Activated naive CD8-positive, alpha-beta T cell treated with anti-CD3 and anti-CD28 coated beads for 36 hours (primary cell): ENCODE measurements around the gene MAPK7. TPM values are rescaled to one million over a fixed set of nuclear protein-coding genes. Genes with fewer than 3 reads are reported as not detected.
"Not testable (repeated sequence)": the region's sequence is repeated elsewhere in the genome, so short reads cannot be mapped to it uniquely, and the experiment has no call there.

Source experiments
- DNase-seq: peaks from one replicate; pipeline ENCODE4 v3.0.0; 2021
- H3K27ac Mint-ChIP-seq: one replicate; pipeline ENCODE4 v1.8.0; 2022; ENCODE audit warnings: mild to moderate bottlenecking, moderate library complexity, mixed read lengths
- H3K27me3 Mint-ChIP-seq: one replicate; pipeline ENCODE4 v1.8.0; 2022; ENCODE audit warnings: mild to moderate bottlenecking, mixed read lengths
- H3K36me3 Mint-ChIP-seq: one replicate; pipeline ENCODE4 v1.8.0; 2021; ENCODE audit warnings: mild to moderate bottlenecking, mixed read lengths
- H3K4me1 Mint-ChIP-seq: one replicate; pipeline ENCODE4 v1.8.0; 2021; ENCODE audit warnings: mixed read lengths
- H3K4me3 Mint-ChIP-seq: one replicate; pipeline ENCODE4 v1.8.0; 2022; ENCODE audit warnings: mild to moderate bottlenecking, moderate library complexity, mixed read lengths
- H3K9me3 Mint-ChIP-seq: one replicate; pipeline ENCODE4 v1.8.0; 2022; ENCODE audit warnings: mixed read lengths
- total RNA-seq, 2 experiments: library from RNA; stranded (reverse); gene quantifications; one replicate each; pipeline ENCODE4 v1.2.3, GENCODE V29; 2021

Gene MAPK7
- total RNA-seq, 2 experiments from 2014 or later, result 14.0 to 16.0 TPM

DNA sequence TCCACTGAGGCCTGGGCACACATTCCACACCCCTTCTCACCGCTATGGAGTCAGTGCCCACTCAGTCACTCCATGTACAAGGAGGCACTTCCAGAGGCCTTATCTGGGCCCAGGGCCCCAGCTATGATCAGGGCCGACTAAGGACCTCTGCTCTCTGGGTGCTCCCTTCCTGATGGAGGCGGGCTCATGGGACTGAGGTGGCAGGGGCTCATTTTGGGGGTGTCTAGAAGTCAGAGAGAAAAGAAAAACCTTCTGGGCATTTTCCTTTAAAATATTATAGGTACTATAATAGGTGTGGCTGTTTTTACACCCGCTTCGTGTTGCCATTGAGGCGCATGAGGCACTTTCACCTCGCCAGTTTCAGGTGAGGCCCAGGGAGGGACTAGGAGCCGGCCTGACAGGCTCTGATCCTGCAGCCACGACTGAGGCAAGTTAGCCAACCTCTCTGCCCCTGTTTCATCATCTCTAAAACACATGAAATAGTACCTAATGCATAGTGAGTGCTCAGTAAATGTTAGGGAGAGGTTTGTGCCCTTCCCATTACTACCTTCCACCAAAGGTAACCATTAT, 30.1 kb upstream of the MAPK7 start:
- H3K4me3 Mint-ChIP-seq, result no peak overlapping the region
- H3K27me3 Mint-ChIP-seq, result no peaks in the 10 kb centered on the region
- no peaks in the 10 kb centered on the region for H3K9me3 Mint-ChIP-seq
- no peaks in the 10 kb centered on the region for H3K4me1 Mint-ChIP-seq
- H3K36me3 Mint-ChIP-seq, result no peaks in the 10 kb centered on the region
- no peak for DNase-seq
- no peak overlapping the region for H3K27ac Mint-ChIP-seq

DNA sequence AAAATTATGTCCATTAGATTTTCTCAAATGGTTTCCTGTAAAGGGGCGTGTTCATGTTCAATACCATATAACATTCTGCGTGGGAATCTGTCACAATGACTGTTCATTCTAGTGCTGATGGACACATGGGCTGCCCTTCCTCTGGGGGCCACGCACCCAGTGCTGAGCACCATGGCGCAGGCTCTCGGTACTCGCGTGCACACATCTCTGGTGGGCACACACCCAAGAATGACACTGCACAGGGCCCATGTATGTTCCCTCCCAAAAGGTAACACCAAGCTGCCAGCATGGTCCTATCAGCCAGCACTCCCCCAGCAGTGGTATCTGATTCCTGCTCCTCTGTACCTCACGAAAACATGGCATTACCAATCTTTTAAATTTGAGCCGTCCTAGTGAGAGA, 29.5 kb upstream of the MAPK7 start:
- Mint-ChIP-seq H3K27me3 (no peaks in the 10 kb centered on the region), H3K36me3 (no peaks in the 10 kb centered on the region), H3K9me3 (no peaks in the 10 kb centered on the region), H3K4me3 (no peak overlapping the region), H3K4me1 (no peaks in the 10 kb centered on the region), H3K27ac (no peak overlapping the region)
- no peak for DNase-seq

- not testable (repeated sequence) for H3K27me3 Mint-ChIP-seq, H3K27ac Mint-ChIP-seq, H3K36me3 Mint-ChIP-seq, H3K9me3 Mint-ChIP-seq, H3K4me3 Mint-ChIP-seq, DNase-seq, H3K4me1 Mint-ChIP-seq
Observed at GRCh38 chr17:19353401-19353800, 24.9 kb upstream of the MAPK7 start.

DNA sequence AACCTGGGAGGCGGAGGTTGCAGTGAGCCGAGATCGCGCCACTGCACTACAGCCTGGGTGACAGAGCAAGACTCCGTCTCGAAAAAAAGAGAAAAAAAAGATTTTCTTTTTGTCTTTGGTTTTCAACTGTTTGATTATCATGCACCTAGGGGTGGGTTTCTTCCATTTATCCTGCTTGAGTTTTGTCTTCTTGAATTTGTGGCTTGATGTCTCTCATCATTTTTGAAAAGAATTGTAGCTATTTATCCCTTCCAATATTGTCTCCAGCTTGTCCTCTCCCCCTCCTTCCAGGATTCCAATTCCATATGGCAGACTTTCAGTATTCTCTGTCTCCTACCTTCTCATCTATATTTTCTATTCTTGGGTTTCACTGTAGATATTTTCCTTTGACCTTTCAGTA, 23.6 kb upstream of the MAPK7 start:
- Mint-ChIP-seq H3K27ac (no peak overlapping the region), H3K4me3 (no peak overlapping the region), H3K4me1 (no peaks in the 10 kb centered on the region)

GRCh38 chr17:19357351-19357750, 20.9 kb upstream of the MAPK7 start:
- Mint-ChIP-seq H3K27ac (no peak overlapping the region), H3K36me3 (no peaks in the 10 kb centered on the region), H3K4me3 (no peak overlapping the region), H3K27me3 (no peaks in the 10 kb centered on the region), H3K9me3 (no peaks in the 10 kb centered on the region), H3K4me1 (peaks cover 6% of the 10 kb centered on the region)
- DNase-seq, result no peak

More for the DNA sequence above, 23.6 kb upstream of the MAPK7 start:
- Mint-ChIP-seq H3K9me3 (no peaks in the 10 kb centered on the region), H3K36me3 (no peaks in the 10 kb centered on the region), H3K27me3 (no peaks in the 10 kb centered on the region)
- DNase-seq, result no peak

- Mint-ChIP-seq H3K4me3 (no peak overlapping the region), H3K9me3 (no peaks in the 10 kb centered on the region), H3K27ac (no peak overlapping the region), H3K4me1 (peaks cover 6% of the 10 kb centered on the region), H3K27me3 (no peaks in the 10 kb centered on the region), H3K36me3 (no peaks in the 10 kb centered on the region)
- DNase-seq, result no peak
Observed at GRCh38 chr17:19357761-19358160, 20.5 kb upstream of the MAPK7 start.

DNA sequence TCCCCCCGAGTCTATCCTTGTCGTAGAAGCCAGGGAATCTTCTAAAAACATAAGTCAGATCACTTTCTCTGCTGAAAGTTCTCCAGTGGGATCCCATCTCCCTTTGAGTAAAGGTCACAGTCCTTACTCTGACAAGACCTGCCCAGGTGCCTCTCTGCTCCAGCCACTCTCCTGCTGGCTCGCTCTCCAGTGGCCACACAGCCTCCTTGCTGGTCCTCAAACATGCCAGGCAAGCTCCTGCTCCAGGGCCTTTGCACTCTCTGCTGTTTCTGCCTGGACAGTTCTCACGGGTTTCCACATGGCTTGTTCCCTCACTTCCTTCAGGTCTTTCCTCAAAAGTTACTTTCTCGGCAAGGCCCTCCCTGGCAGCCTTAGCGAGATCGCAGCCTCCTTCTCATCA, 19.1 kb upstream of the MAPK7 start:
- DNase-seq, result no peak
- H3K36me3 Mint-ChIP-seq, result no peaks in the 10 kb centered on the region
- no peaks in the 10 kb centered on the region for H3K9me3 Mint-ChIP-seq
- peaks cover 4% of the 10 kb centered on the region for H3K27me3 Mint-ChIP-seq
- H3K4me3 Mint-ChIP-seq, result no peak overlapping the region
- no peak overlapping the region for H3K27ac Mint-ChIP-seq
- peaks cover 6% of the 10 kb centered on the region for H3K4me1 Mint-ChIP-seq

GRCh38 chr17:19359856-19360255, 18.4 kb upstream of the MAPK7 start:
- H3K9me3 Mint-ChIP-seq, result no peaks in the 10 kb centered on the region
- peaks cover 6% of the 10 kb centered on the region for H3K4me1 Mint-ChIP-seq
- no peaks in the 10 kb centered on the region for H3K36me3 Mint-ChIP-seq
- peaks cover 4% of the 10 kb centered on the region for H3K27me3 Mint-ChIP-seq
- DNase-seq, result no peak
- no peak overlapping the region for H3K27ac Mint-ChIP-seq
- no peak overlapping the region for H3K4me3 Mint-ChIP-seq

DNA sequence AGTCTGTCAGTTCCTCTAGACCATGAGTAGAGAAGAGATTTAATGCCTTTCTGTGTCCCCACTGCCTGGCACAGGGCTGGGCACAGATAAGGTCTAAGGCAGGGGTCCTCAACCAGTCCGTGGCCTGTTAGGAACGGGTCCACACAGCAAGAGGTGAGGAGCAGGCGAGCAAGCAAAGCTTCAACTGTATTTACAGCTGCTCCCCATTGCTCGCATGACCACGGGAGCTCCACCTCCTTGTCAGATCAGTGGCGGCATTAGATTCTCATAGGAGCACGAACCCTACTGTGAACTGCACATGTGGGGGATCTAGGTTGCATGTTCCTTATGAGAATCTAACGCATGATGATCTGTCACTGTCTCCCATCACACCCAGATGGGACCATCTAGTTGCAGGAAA, 17.5 kb upstream of the MAPK7 start:
- Mint-ChIP-seq H3K9me3 (no peaks in the 10 kb centered on the region), H3K27me3 (peaks cover 4% of the 10 kb centered on the region), H3K36me3 (no peaks in the 10 kb centered on the region), H3K4me1 (peaks cover 6% of the 10 kb centered on the region), H3K27ac (no peak overlapping the region), H3K4me3 (no peak overlapping the region)
- no peak for DNase-seq

DNA sequence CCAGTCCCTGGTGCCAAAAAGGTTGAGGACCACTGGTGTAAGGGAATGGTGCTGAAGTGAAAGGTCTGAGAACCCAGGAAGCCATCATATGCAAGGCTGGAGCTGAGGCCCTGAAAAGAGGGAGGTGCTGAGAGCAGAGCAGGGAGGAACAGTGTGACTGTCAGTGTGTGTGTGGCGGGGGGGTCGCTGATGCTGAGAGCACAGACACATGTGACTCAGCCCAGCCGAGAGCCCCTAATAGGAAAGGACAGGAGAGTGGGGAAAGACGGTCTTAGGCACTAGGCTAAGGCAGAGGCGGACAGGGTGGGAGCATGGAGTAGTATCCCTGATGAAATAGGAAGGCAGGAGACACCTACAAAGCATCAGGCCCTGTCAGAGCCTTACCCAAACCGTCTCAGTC, 17.0 kb upstream of the MAPK7 start:
- H3K9me3 Mint-ChIP-seq, result no peaks in the 10 kb centered on the region
- peaks cover 6% of the 10 kb centered on the region for H3K4me1 Mint-ChIP-seq
- H3K36me3 Mint-ChIP-seq, result no peaks in the 10 kb centered on the region
- H3K27me3 Mint-ChIP-seq, result peaks cover 4% of the 10 kb centered on the region
- no peak for DNase-seq
- H3K4me3 Mint-ChIP-seq, result peak overlapping the region; percentile 24
- no peak overlapping the region for H3K27ac Mint-ChIP-seq

- Mint-ChIP-seq H3K27ac (no peak overlapping the region), H3K9me3 (no peaks in the 10 kb centered on the region), H3K4me3 (peak overlapping the region; percentile 82), H3K4me1 (peaks cover 6% of the 10 kb centered on the region), H3K36me3 (no peaks in the 10 kb centered on the region), H3K27me3 (peaks cover 4% of the 10 kb centered on the region)
- no peak for DNase-seq
Observed at GRCh38 chr17:19361944-19362276, 16.4 kb upstream of the MAPK7 start.

- no peaks in the 10 kb centered on the region for H3K36me3 Mint-ChIP-seq
- peak; percentile 87 for DNase-seq
- peak within 1 kb of the TSS; percentile 50 for H3K27ac Mint-ChIP-seq
- peaks cover 4% of the 10 kb centered on the region for H3K27me3 Mint-ChIP-seq
- no peaks in the 10 kb centered on the region for H3K9me3 Mint-ChIP-seq
- H3K4me3 Mint-ChIP-seq, result peak within 1 kb of the TSS; percentile 82
- peaks cover 6% of the 10 kb centered on the region for H3K4me1 Mint-ChIP-seq
Observed at GRCh38 chr17:19362277-19363113, 15.8 kb upstream of the MAPK7 start, which contains the start of gene B9D1. Gene B9D1 (minus strand): TSS chr17:19362723. CDS start chr17:19362569, 154 bp downstream.

- H3K27me3 Mint-ChIP-seq, result peaks cover 4% of the 10 kb centered on the region
- DNase-seq, result no peak
- H3K36me3 Mint-ChIP-seq, result no peaks in the 10 kb centered on the region
- peaks cover 6% of the 10 kb centered on the region for H3K4me1 Mint-ChIP-seq
- peak overlapping the region; percentile 82 for H3K4me3 Mint-ChIP-seq
- no peaks in the 10 kb centered on the region for H3K9me3 Mint-ChIP-seq
- no peak overlapping the region for H3K27ac Mint-ChIP-seq
Observed at GRCh38 chr17:19363114-19363438, 15.2 kb upstream of the MAPK7 start.

DNA sequence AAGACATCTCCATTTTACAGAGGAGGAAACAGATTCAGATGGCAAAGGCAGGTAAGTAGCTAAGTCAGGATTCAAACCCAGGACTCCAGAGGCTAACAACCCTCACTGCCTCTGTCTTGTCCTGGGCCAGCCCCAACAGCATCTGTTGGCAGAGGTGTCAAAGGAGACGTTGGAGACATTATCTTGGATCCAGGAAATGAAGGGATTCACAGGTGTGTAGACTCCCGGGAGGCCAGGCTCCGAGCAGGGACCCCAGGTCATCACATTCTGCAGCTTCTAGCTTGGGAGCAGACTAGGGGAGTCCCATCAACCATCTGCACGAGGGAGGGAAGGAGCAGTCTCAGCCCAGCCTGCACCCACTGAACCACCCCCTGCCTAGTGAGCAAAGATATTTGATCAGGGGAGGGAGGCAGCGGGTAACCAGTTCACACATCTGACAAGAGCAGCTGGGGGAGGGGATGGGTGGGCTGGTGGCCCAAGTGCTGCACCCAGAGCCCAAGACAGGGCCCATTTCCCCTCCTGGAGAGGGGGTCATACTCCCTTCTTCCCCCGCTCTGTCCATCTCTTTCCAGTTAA, 14.8 kb upstream of the MAPK7 start:
- peaks cover 6% of the 10 kb centered on the region for H3K4me1 Mint-ChIP-seq
- no peak for DNase-seq
- peaks cover 4% of the 10 kb centered on the region for H3K27me3 Mint-ChIP-seq
- H3K27ac Mint-ChIP-seq, result no peak overlapping the region
- no peaks in the 10 kb centered on the region for H3K9me3 Mint-ChIP-seq
- H3K4me3 Mint-ChIP-seq, result no peak overlapping the region
- H3K36me3 Mint-ChIP-seq, result no peaks in the 10 kb centered on the region

GRCh38 chr17:19364699-19365498, 13.4 kb upstream of the MAPK7 start:
- Mint-ChIP-seq H3K27ac (no peak overlapping the region), H3K4me1 (peaks cover 12% of the 10 kb centered on the region)

More at GRCh38 chr17:19364699-19365498, 13.4 kb upstream of the MAPK7 start:
- Mint-ChIP-seq H3K27me3 (peaks cover 4% of the 10 kb centered on the region), H3K4me3 (no peak overlapping the region), H3K9me3 (no peaks in the 10 kb centered on the region), H3K36me3 (no peaks in the 10 kb centered on the region)
- no peak for DNase-seq
